Activated CD4-positive, alpha-beta T cell treated with anti-CD3 and anti-CD28 coated beads for 4 hours (primary cell): ENCODE measurements around the gene TSPAN14.

Experiments
- DNase-seq, 2 donors: peaks; one replicate each; pipeline ENCODE4 v3.0.0-alpha.2; 2020

Gene TSPAN14

GRCh38 chr10:80553436-80553835 is 99.3 kb downstream of the TSPAN14 start:
- no peak for DNase-seq

- DNase-seq, result no peak
Observed at GRCh38 chr10:80554050-80554449, 99.9 kb downstream of the TSPAN14 start.

GRCh38 chr10:80555415-80555814 is 101.3 kb downstream of the TSPAN14 start:
- no peak for DNase-seq

GRCh38 chr10:80561950-80562349 is 107.8 kb downstream of the TSPAN14 start:
- no peak for DNase-seq

GRCh38 chr10:80567292-80567691 is 113.2 kb downstream of the TSPAN14 start:
- DNase-seq, result no peak

GRCh38 chr10:80569131-80569895 is 115.2 kb downstream of the TSPAN14 start:
- DNase-seq, result no peak

- DNase-seq, result no peak
Observed at GRCh38 chr10:80571352-80571751, 117.2 kb downstream of the TSPAN14 start.

- DNase-seq, result no peak
Observed at GRCh38 chr10:80579181-80579763, 125.2 kb downstream of the TSPAN14 start.

- DNase-seq, result no peak
Observed at GRCh38 chr10:80579849-80580637, 125.9 kb downstream of the TSPAN14 start.

GRCh38 chr10:80580638-80581468 is 126.7 kb downstream of the TSPAN14 start:
- no peak for DNase-seq

GRCh38 chr10:80581469-80581835 is 127.3 kb downstream of the TSPAN14 start:
- no peak for DNase-seq

GRCh38 chr10:80582286-80582960 is 128.3 kb downstream of the TSPAN14 start:
- DNase-seq, result no peak
